Hepatocyte (in vitro differentiated cells): ENCODE measurements around the gene PDXP. TPM values are rescaled to one million over a fixed set of nuclear protein-coding genes. Genes with fewer than 3 reads are reported as not detected.
A peak's percentile ranks its signal among the peaks of the same experiment; 100 is the strongest.

Experiments
- DNase-seq: peaks from one replicate; pipeline ENCODE4 v3.0.0-alpha.2; 2016; ENCODE audit warnings: low spot score
- H2AFZ ChIP-seq: fragments of 200-600 bp; sonication (generic); 2 replicates; pipeline ENCODE4 v1.6.0; 2016; ENCODE audit warnings: antibody characterized with exemption, mild to moderate bottlenecking
- H3K27ac ChIP-seq: fragments of 200-600 bp; sonication (generic); 2 replicates; pipeline ENCODE4 v1.5.1; 2016; ENCODE audit warnings: mild to moderate bottlenecking
- H3K27me3 ChIP-seq: fragments of 200-600 bp; sonication (generic); 2 replicates; pipeline ENCODE4 v1.6.1; 2016
- H3K36me3 ChIP-seq: fragments of 200-600 bp; sonication (generic); replicated peaks from 2 replicates; pipeline ENCODE4 v1.5.1; 2016; ENCODE audit warnings: low read depth; ENCODE audit not compliant: insufficient read depth
- H3K4me1 ChIP-seq: fragments of 200-600 bp; sonication (generic); 2 replicates; pipeline ENCODE4 v1.5.1; 2016; ENCODE audit warnings: mild to moderate bottlenecking, moderate library complexity; ENCODE audit not compliant: insufficient read depth
- H3K4me2 ChIP-seq: fragments of 200-600 bp; sonication (generic); 2 replicates; pipeline ENCODE4 v1.6.0; 2016
- H3K4me3 ChIP-seq: fragments of 200-600 bp; sonication (generic); 2 replicates; pipeline ENCODE4 v1.5.1; 2016; ENCODE audit warnings: mild to moderate bottlenecking
- H3K79me2 ChIP-seq: fragments of 200-600 bp; sonication (generic); 2 replicates; pipeline ENCODE4 v1.6.0; 2017; ENCODE audit warnings: mild to moderate bottlenecking
- H3K9me2 ChIP-seq: fragments of 200-600 bp; sonication (generic); replicated peaks from 2 replicates; pipeline ENCODE4 v1.6.0; 2017; ENCODE audit warnings: mild to moderate bottlenecking; ENCODE audit not compliant: insufficient read depth
- H3K9me3 ChIP-seq: fragments of 200-600 bp; sonication (generic); 2 replicates; pipeline ENCODE4 v1.5.1; 2016; ENCODE audit warnings: low read depth, mild to moderate bottlenecking
- H4K20me1 ChIP-seq: fragments of 200-600 bp; sonication (generic); 2 replicates; pipeline ENCODE4 v1.6.0; 2016; ENCODE audit warnings: mild to moderate bottlenecking; ENCODE audit not compliant: insufficient read depth, poor library complexity, severe bottlenecking
- CTCF ChIP-seq: fragments of 200-600 bp; sonication (generic); IDR thresholded peaks from 2 replicates; pipeline ENCODE4 v1.5.1; 2016; ENCODE audit warnings: antibody characterized with exemption, mild to moderate bottlenecking; ENCODE audit not compliant: poor library complexity
- EZH2 ChIP-seq: fragments of 200-600 bp; sonication (generic); IDR thresholded peaks from 2 replicates; pipeline ENCODE4 v1.6.1; 2016; ENCODE audit warnings: antibody characterized with exemption, mild to moderate bottlenecking, borderline replicate concordance
- EZH2phosphoT487 ChIP-seq: fragments of 200-600 bp; sonication (generic); IDR thresholded peaks from one replicate; pipeline ENCODE4 v1.6.1; 2018; ENCODE audit warnings: antibody characterized with exemption, mild to moderate bottlenecking, low read depth, moderate library complexity; ENCODE audit not compliant: unreplicated experiment, severe bottlenecking
- WGBS: methylation state at CpG from one replicate; pipeline ENCODE4 v1.1.6; 2016; ENCODE audit warnings: low lambda C conversion rate; ENCODE audit errors: missing lambda C conversion rate; 5-methylcytosine and 5-hydroxymethylcytosine counted together
- polyA plus RNA-seq: library from polyadenylated mRNA; unstranded; fragments of >200 nt; fragmentation: Nextera tagmentation; extraction: Ambion mirVana; gene quantifications from 2 replicates; pipeline ENCODE4 v1.2.1, GENCODE V29; 2016
- total RNA-seq: library from RNA; depleted of rRNA; stranded (reverse); fragments of >200 nt; gene quantifications from 2 replicates; pipeline ENCODE4 v1.2.3, GENCODE V29; 2014

Gene PDXP
- total and polyA plus RNA-seq, 2 experiments from 2014 or later, result 15.0 to 27.6 TPM

DNA sequence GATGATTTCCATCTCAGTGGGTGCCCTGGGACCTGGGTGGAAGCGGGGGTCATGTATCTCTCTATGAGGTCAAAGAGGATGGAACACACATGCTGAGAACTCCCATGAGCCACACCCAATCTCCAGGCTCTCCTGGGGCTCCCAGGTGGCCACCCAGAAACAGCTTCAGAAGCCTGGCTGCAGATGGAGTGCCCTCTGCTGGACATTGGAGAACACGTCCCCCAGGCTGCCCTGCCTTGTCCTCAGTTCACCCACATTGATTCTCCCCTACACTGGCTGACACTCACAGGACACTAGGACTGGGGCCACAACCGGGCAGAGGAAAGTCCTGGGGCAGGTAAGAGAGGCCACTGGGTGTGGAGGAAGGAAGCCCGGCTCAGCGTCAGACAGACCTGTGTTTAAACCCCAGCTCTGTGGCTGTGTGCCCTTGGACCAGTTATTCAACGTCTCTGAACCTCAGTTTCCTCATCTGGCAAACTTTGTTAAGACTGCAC, 23.1 kb downstream of the PDXP start:
- H3K79me2 ChIP-seq, result peaks cover 2% of the 10 kb centered on the region
- no peaks in the 10 kb centered on the region for H3K36me3 ChIP-seq
- 27% methylated on average over 6 of the region's 6 CpGs for WGBS
- no peak overlapping the region for H3K4me3 ChIP-seq
- peak overlapping the region; percentile 33 for H3K27ac ChIP-seq
- H4K20me1 ChIP-seq, result peaks cover 12% of the 10 kb centered on the region
- no peak overlapping the region for H2AFZ ChIP-seq
- H3K9me3 ChIP-seq, result no peaks in the 10 kb centered on the region
- peak; percentile 89 for DNase-seq
- no peak overlapping the region for H3K4me2 ChIP-seq
- H3K9me2 ChIP-seq, result no peaks in the 10 kb centered on the region
- no peaks in the 10 kb centered on the region for H3K27me3 ChIP-seq
- peaks cover 4% of the 10 kb centered on the region for H3K4me1 ChIP-seq
- TF ChIP-seq EZH2 (no peak), CTCF (peak; percentile 84)

DNA sequence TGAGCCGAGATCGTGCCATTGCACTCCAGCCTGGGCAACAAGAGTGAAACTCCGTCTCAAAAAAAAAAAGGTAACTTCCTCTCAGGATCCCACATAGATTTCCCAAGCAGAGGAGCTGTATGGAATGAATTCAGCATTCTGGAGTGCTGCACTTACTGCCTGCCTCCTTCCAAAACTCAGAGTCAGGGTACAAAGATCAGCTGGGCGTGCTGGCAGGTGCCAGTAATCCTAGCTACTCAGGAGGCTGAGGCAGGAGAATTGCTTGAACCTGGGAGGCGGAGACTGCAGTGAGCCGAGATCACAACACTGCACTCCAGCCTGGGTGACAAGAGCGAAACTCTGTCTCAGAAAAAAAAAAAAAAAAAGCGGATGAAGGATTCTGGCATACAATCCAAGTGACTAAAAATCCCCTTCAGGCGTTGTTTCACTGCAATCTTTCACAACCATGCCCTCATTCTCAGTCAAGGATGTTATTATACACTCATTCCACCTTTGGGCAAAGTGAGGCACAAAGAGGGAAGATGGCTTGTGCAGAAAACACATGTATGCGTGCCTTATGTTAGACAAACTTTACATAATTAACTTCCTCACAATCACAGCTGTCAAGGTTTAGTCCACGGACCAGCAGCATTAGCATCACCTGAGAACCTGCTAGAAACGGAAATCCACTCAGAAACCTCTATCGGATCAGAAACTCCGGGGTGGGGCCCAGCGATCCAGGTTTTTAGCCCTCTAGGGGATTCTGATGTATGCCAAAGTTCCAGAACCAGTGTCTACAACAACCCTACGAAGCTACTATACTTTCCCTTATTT, 26.5 kb downstream of the PDXP start:
- no peak for DNase-seq
- H3K4me3 ChIP-seq, result no peak overlapping the region
- no peaks in the 10 kb centered on the region for H3K36me3 ChIP-seq
- H3K9me3 ChIP-seq, result no peaks in the 10 kb centered on the region
- peaks cover 15% of the 10 kb centered on the region for H3K79me2 ChIP-seq
- no peaks in the 10 kb centered on the region for H3K9me2 ChIP-seq
- TF ChIP-seq EZH2 (no peak), EZH2phosphoT487 (no peak), CTCF (no peak)
- no peaks in the 10 kb centered on the region for H3K27me3 ChIP-seq
- H4K20me1 ChIP-seq, result no peaks in the 10 kb centered on the region
- H2AFZ ChIP-seq, result no peak overlapping the region
- H3K27ac ChIP-seq, result peak overlapping the region; percentile 91
- 76% methylated on average over 16 of the region's 16 CpGs for WGBS
- H3K4me1 ChIP-seq, result peaks cover 4% of the 10 kb centered on the region
- peak overlapping the region; percentile 23 for H3K4me2 ChIP-seq

- Histone ChIP-seq H2AFZ (peak within 1 kb of the TSS; percentile 83), H3K4me1 (peaks cover 4% of the 10 kb centered on the region), H3K79me2 (peaks cover 15% of the 10 kb centered on the region), H3K36me3 (no peaks in the 10 kb centered on the region), H3K9me2 (no peaks in the 10 kb centered on the region), H3K27me3 (no peaks in the 10 kb centered on the region), H3K4me2 (peak within 1 kb of the TSS; percentile 95), H3K27ac (peak within 1 kb of the TSS; percentile 91), H3K4me3 (peak within 1 kb of the TSS; percentile 91), H4K20me1 (no peaks in the 10 kb centered on the region), H3K9me3 (no peaks in the 10 kb centered on the region)
- TF ChIP-seq EZH2, result no peak
- TF ChIP-seq EZH2phosphoT487, result no peak
- DNase-seq, result peak; percentile 92
- 5% methylated on average over 62 of the region's 62 CpGs for WGBS
Measured at GRCh38 chr22:37686002-37686982, 27.8 kb downstream of the PDXP start, which contains the start of gene NOL12. Gene NOL12, plus strand, starts transcription at chr22:37686343. Its CDS starts 50 bp downstream, at chr22:37686393.
